Endothelial cell of umbilical vein (primary cell): ENCODE results near the gene RAI1. TPM values are rescaled to one million over a fixed set of nuclear protein-coding genes. Genes with fewer than 3 reads are reported as not detected.

Experiments
- BruUV-seq: library from RNA; stranded (reverse); fragments of 400-500 nt; replicated peaks from 2 replicates; lab custom pipeline; 2021; lab: Mats Ljungman, UMichigan
- CTCF ChIA-PET: fragments of 300-600, 350-600 bp; sonication (Branson Sonifier 250); formaldehyde crosslinking; loops from one replicate; lab custom pipeline; 2021; ENCODE audit warnings: antibody characterized with exemption, inconsistent platforms; lab: Charles Lee
- POLR2A ChIA-PET: fragments of 300-600, 350-600 bp; sonication (Branson Sonifier 250); formaldehyde crosslinking; loops from one replicate; lab custom pipeline; 2021; ENCODE audit warnings: antibody characterized with exemption, inconsistent platforms; lab: Charles Lee
- DNase-seq: peaks from one replicate; pipeline ENCODE4 v3.0.0-alpha.2; 2011; ENCODE audit warnings: low read depth, low spot score
- FAIRE-seq: peaks from 2 replicates; lab custom pipeline; 2011; peaks lifted over from hg19 to GRCh38; lab: Jason Lieb, UNC
- H2AFZ ChIP-seq: 2 replicates; pipeline ENCODE4 v1.6.0; 2012; ENCODE audit warnings: low read depth, low read length, control low read depth, inconsistent platforms
- H3K27ac ChIP-seq: 2 replicates; pipeline ENCODE4 v1.5.1; 2011; ENCODE audit warnings: low read depth, mild to moderate bottlenecking, control low read depth, low read length, moderate library complexity; ENCODE audit not compliant: insufficient read depth
- H3K27me3 ChIP-seq, 2 experiments: 2 replicates each; pipeline versions ENCODE4 v1.6.0 to v1.6.1; 2011; ENCODE audit warnings: low read length in 2 of 2, mixed read lengths in 1 of 2; ENCODE audit not compliant: control insufficient read depth in 2 of 2, insufficient read depth in 2 of 2
- H3K36me3 ChIP-seq, 2 experiments: 2 replicates in 1 of 2; 3 replicates in 1 of 2; pipeline ENCODE4 v1.5.1; 2011; ENCODE audit warnings: low read length in 2 of 2, mild to moderate bottlenecking in 1 of 2, moderate library complexity in 1 of 2; ENCODE audit not compliant: control insufficient read depth in 2 of 2, insufficient read depth in 2 of 2; ENCODE audit errors: extremely low read depth in 1 of 2
- H3K4me1 ChIP-seq: 3 replicates; pipeline ENCODE4 v1.5.1; 2011; ENCODE audit warnings: mild to moderate bottlenecking, low read length; ENCODE audit not compliant: control insufficient read depth, insufficient read depth; ENCODE audit errors: extremely low read depth
- H3K4me2 ChIP-seq: 2 replicates; pipeline ENCODE4 v1.6.1; 2011; ENCODE audit warnings: low read length, control low read depth, mixed read lengths; ENCODE audit not compliant: insufficient read depth
- H3K4me3 ChIP-seq, 3 experiments: fragments of 200-600 bp in 1 of 3; sonication (generic), shearing (Covaris generic) in 1 of 3; replicated peaks in 1 of 3; 2 replicates each; pipeline ENCODE4 v1.5.1; 2011 to 2016; ENCODE audit warnings: control low read depth in 3 of 3, low read length in 3 of 3, mild to moderate bottlenecking in 2 of 3, inconsistent platforms in 1 of 3, low read depth in 1 of 3, moderate library complexity in 1 of 3; ENCODE audit not compliant: insufficient read depth in 1 of 3
- H3K79me2 ChIP-seq: 2 replicates; pipeline ENCODE4 v1.6.0; 2012; ENCODE audit warnings: low read length, inconsistent platforms; ENCODE audit not compliant: control insufficient read depth, insufficient read depth
- H3K9ac ChIP-seq: replicated peaks from 2 replicates; pipeline ENCODE3; 2011; ENCODE audit warnings: low read length, control low read depth; ENCODE audit not compliant: insufficient read depth; ENCODE audit errors: extremely low read depth
- H3K9me1 ChIP-seq: replicated peaks from 3 replicates; pipeline ENCODE4 v1.6.0; 2011; ENCODE audit warnings: mild to moderate bottlenecking, low read length; ENCODE audit not compliant: control insufficient read depth, insufficient read depth; ENCODE audit errors: extremely low read depth
- H3K9me3 ChIP-seq: replicated peaks from 2 replicates; pipeline ENCODE4 v1.5.1; 2012; ENCODE audit warnings: low read length, inconsistent platforms; ENCODE audit not compliant: control insufficient read depth, insufficient read depth
- H4K20me1 ChIP-seq: replicated peaks from 2 replicates; pipeline ENCODE3; 2011; ENCODE audit warnings: mild to moderate bottlenecking, low read length; ENCODE audit not compliant: control insufficient read depth, insufficient read depth; ENCODE audit errors: extremely low read depth
- CTCF ChIP-seq, 2 donors: IDR thresholded peaks; 1 replicate in 1 of 2; 2 replicates in 1 of 2; pipeline ENCODE4 v1.5.1; 2011; ENCODE audit warnings: low read length in 2 of 2, mild to moderate bottlenecking in 2 of 2, moderate library complexity in 2 of 2, control low read depth in 1 of 2, inconsistent platforms in 1 of 2, low read depth in 1 of 2; ENCODE audit not compliant: insufficient read depth in 1 of 2; ENCODE audit errors: extremely low read depth in 1 of 2
- EZH2 ChIP-seq: IDR thresholded peaks from 2 replicates; pipeline ENCODE4 v1.6.1; 2012; ENCODE audit warnings: borderline replicate concordance, low read depth, mild to moderate bottlenecking, moderate library complexity, low read length, inconsistent platforms; ENCODE audit not compliant: severe bottlenecking
- FOS ChIP-seq: IDR thresholded peaks from 2 replicates; pipeline ENCODE4 v1.6.1; 2011; ENCODE audit warnings: mild to moderate bottlenecking, low read length, moderate library complexity, borderline replicate concordance; ENCODE audit not compliant: insufficient read depth
- GATA2 ChIP-seq: IDR thresholded peaks from 2 replicates; pipeline ENCODE4 v1.7.0; 2011; ENCODE audit warnings: low read depth, mild to moderate bottlenecking, moderate library complexity, mixed read lengths, low read length; ENCODE audit not compliant: insufficient read length, insufficient read depth
- JUN ChIP-seq: IDR thresholded peaks from 2 replicates; pipeline ENCODE4 v1.6.1; 2011; ENCODE audit warnings: borderline replicate concordance, low read depth; ENCODE audit not compliant: insufficient read length, insufficient read depth
- MYC ChIP-seq: IDR thresholded peaks from one replicate; pipeline ENCODE4 v1.6.1; 2011; ENCODE audit warnings: mild to moderate bottlenecking, low read depth, low read length
- POLR2A ChIP-seq: IDR thresholded peaks from 2 replicates; pipeline ENCODE4 v1.6.1; 2012; ENCODE audit warnings: low read depth, mild to moderate bottlenecking, control low read depth, low read length
- POLR2AphosphoS5 ChIP-seq: IDR thresholded peaks from 2 replicates; pipeline ENCODE4 v1.6.1; 2012; ENCODE audit warnings: low read depth, mild to moderate bottlenecking, control low read depth, low read length, moderate library complexity; ENCODE audit not compliant: insufficient read depth
- dilution Hi-C: fragments of 300-500 bp; cut with MboI; formaldehyde crosslinking; loops from one replicate; pipeline ENCODE4 v1.15.0; 2019; ENCODE audit warnings: low sequenced_read_pairs; ENCODE audit not compliant: extremely low pct_ligation_motif_present
- intact Hi-C: fragments of 100-400 bp; cut with micrococcal nuclease; formaldehyde crosslinking; loops from one replicate; pipeline ENCODE4 v1.10.0; 2022
- polyA plus RNA-seq, 4 experiments: library from polyadenylated mRNA; depleted of rRNA in 3 of 4; stranded (reverse) in 3 of 4; unstranded in 1 of 4; fragments of >200 nt; gene quantifications; 2 replicates each; pipeline versions ENCODE4 v1.2.1 to v1.2.3, GENCODE V29; 2011 to 2012; ENCODE audit warnings: missing spikeins in 1 of 4
- total RNA-seq: library from RNA; stranded (reverse); gene quantifications from 2 replicates; pipeline ENCODE4 v1.2.3, GENCODE V29; 2021
- TF ChIP-seq, protein P1 (sequence below): IDR thresholded peaks from 2 replicates; pipeline ENCODE4 v1.6.1; 2011; ENCODE audit not compliant: insufficient read depth, insufficient read length

Gene RAI1
- total and polyA plus RNA-seq, 2 donors (not counting 3 experiments of a cell fraction or from before 2014, with no cell fraction given) = 7.8 to 43.3 TPM

GRCh38 chr17:17849147-17849820, 168.0 kb downstream of the RAI1 start:
- CTCF ChIA-PET = interaction anchor here (0.8 to 4.9 kb wide), 6 partner anchors 8 to 70 kb away, joined by 3 to 23 read pairs (median 4); no protein-coding TSS in a partner anchor
- POLR2A ChIA-PET = no interaction called here
- no peaks in the 10 kb centered on the region for H3K9me3 ChIP-seq
- peaks cover 7% of the 10 kb centered on the region for H3K4me1 ChIP-seq
- no peaks in the 10 kb centered on the region for H4K20me1 ChIP-seq
- H3K4me2 ChIP-seq = no peak overlapping the region
- BruUV-seq = no TSS peak
- no peak overlapping the region for H2AFZ ChIP-seq
- dilution Hi-C loops = no loop called here
- no peak for FAIRE-seq
- DNase-seq = no peak
- no peak overlapping the region for H3K27ac ChIP-seq
- intact Hi-C loops = no loop called here
- H3K79me2 ChIP-seq = no peaks in the 10 kb centered on the region
- TF ChIP-seq EZH2 (no peak), JUN (no peak), CTCF (IDR thresholded peaks at IDR 0.05; ENCODE audit: extremely low read depth in 1 of 2, insufficient read depth in 1 of 2, low read depth in 1 of 2, low read length in 2 of 2) (no peak), POLR2A (no peak), GATA2 (no peak), POLR2AphosphoS5 (no peak), FOS (no peak), MYC (no peak)
- TF ChIP-seq, protein P1, sequence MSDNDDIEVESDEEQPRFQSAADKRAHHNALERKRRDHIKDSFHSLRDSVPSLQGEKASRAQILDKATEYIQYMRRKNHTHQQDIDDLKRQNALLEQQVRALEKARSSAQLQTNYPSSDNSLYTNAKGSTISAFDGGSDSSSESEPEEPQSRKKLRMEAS = no peak
- no peak overlapping the region for H3K9ac ChIP-seq
- H3K9me1 ChIP-seq = no peaks in the 10 kb centered on the region
- H3K4me3 ChIP-seq = no peak overlapping the region
- peaks cover 0 to 7% of the 10 kb centered on the region in 2 experiments for H3K36me3 ChIP-seq
- H3K27me3 ChIP-seq = no peaks in the 10 kb centered on the region
